A549 (cell line): ENCODE results near the gene PIK3C2B. TPM values are rescaled to one million over a fixed set of nuclear protein-coding genes. Genes with fewer than 3 reads are reported as not detected.

Source experiments
- ATAC-seq, 2 experiments: fragments of 200-7000 bp in 1 of 2; fragments of >200 bp in 1 of 2; cut with Nextera tagmentation in 1 of 2; cut with Tn5 transposase in 1 of 2; 3 replicates each; pipeline versions ENCODE4 v1.8.0 to v1.9.1; 2018 to 2020; ENCODE audit warnings: mild to moderate bottlenecking in 1 of 2, moderate library complexity in 1 of 2
- CTCF ChIA-PET: fragments of 300-600 bp; sonication (Branson Sonifier 250); formaldehyde crosslinking; extraction: SDS; loops from one replicate; lab custom pipeline; 2021; ENCODE audit warnings: antibody characterized with exemption, inconsistent platforms; lab: Yijun Ruan, JAX
- POLR2A ChIA-PET: fragments of 350-600 bp; formaldehyde crosslinking; extraction: SDS; loops from one replicate; lab custom pipeline; 2021; ENCODE audit warnings: antibody characterized with exemption, inconsistent platforms; lab: Yijun Ruan, JAX
- DNase-seq, 2 experiments: peaks; one replicate each; pipeline versions ENCODE4 v3.0.0 to v3.0.0-alpha.2; 2011 to 2016; ENCODE audit warnings: low read depth in 1 of 2, low spot score in 1 of 2
- FAIRE-seq: peaks from 2 replicates; lab custom pipeline; 2011; peaks lifted over from hg19 to GRCh38; lab: Jason Lieb, UNC
- H3K27ac ChIP-seq, 2 experiments: fragments of >200 bp; sonication (Bioruptor Twin); formaldehyde crosslinking; 3 replicates each; pipeline ENCODE4 v1.5.1; 2016 to 2017
- H3K4me1 ChIP-seq: fragments of >200 bp; sonication (Bioruptor Twin); formaldehyde crosslinking; 3 replicates; pipeline ENCODE4 v1.6.1; 2016
- H3K4me2 ChIP-seq: fragments of >200 bp; sonication (Bioruptor Twin); formaldehyde crosslinking; 3 replicates; pipeline ENCODE4 v1.6.1; 2016
- H3K4me3 ChIP-seq: fragments of >200 bp; sonication (Bioruptor Twin); formaldehyde crosslinking; 3 replicates; pipeline ENCODE4 v1.5.1; 2016
- H3K9me3 ChIP-seq: fragments of >200 bp; sonication (Bioruptor Twin); formaldehyde crosslinking; 3 replicates; pipeline ENCODE4 v1.6.1; 2016
- CBX2 ChIP-seq: fragments of 200-600 bp; sonication (generic); IDR thresholded peaks from 2 replicates; pipeline ENCODE4 v1.6.1; 2016; ENCODE audit warnings: low read depth, mild to moderate bottlenecking, borderline replicate concordance
- EHF ChIP-seq: fragments of 250-450 bp; sonication (Bioruptor Pico); IDR thresholded peaks from 2 replicates; pipeline ENCODE4 v1.5.0; 2020; ENCODE audit warnings: mild to moderate bottlenecking
- FOSB ChIP-seq: fragments of 250-450 bp; sonication (Bioruptor Pico); IDR thresholded peaks from 2 replicates; pipeline ENCODE4 v1.5.0; 2020; ENCODE audit warnings: mild to moderate bottlenecking, moderate library complexity
- GATA3 ChIP-seq: IDR thresholded peaks from 2 replicates; pipeline ENCODE4 v1.6.1; 2012; ENCODE audit warnings: borderline replicate concordance
- HOXA7 ChIP-seq: fragments of 250-450 bp; sonication (Bioruptor Pico); IDR thresholded peaks from 2 replicates; pipeline ENCODE4 v1.5.0; 2020; ENCODE audit warnings: mild to moderate bottlenecking, moderate library complexity
- HOXB13 ChIP-seq: fragments of 250-450 bp; sonication (Bioruptor Pico); IDR thresholded peaks from 2 replicates; pipeline ENCODE4 v1.5.0; 2020; ENCODE audit warnings: low read depth, mild to moderate bottlenecking, moderate library complexity
- JUN ChIP-seq, 2 experiments: fragments of >200 bp; sonication (Bioruptor Twin); formaldehyde crosslinking; IDR thresholded peaks; 2 replicates in 1 of 2; 3 replicates in 1 of 2; pipeline ENCODE4 v1.6.1; 2016 to 2017
- JUNB ChIP-seq: fragments of >200 bp; sonication (Bioruptor Twin); formaldehyde crosslinking; IDR thresholded peaks from 2 replicates; pipeline ENCODE4 v1.6.1; 2016
- MAFK ChIP-seq: fragments of 450-650 bp; IDR thresholded peaks from 2 replicates; pipeline ENCODE4 v1.6.1; 2014; ENCODE audit not compliant: partially characterized antibody
- MAX ChIP-seq: IDR thresholded peaks from 2 replicates; pipeline ENCODE4 v1.6.1; 2012
- MAZ ChIP-seq: fragments of 150-350 bp; IDR thresholded peaks from 2 replicates; pipeline ENCODE4 v1.6.1; 2014; ENCODE audit warnings: antibody characterized with exemption, low read depth, low read length, borderline replicate concordance
- NFE2L2 ChIP-seq: fragments of 150-350 bp; conservative IDR thresholded peaks from 2 replicates; pipeline ENCODE4 v1.6.1; 2014; ENCODE audit warnings: low read length
- NPAS2 ChIP-seq: fragments of 250-450 bp; sonication (Bioruptor Pico); IDR thresholded peaks from 2 replicates; pipeline ENCODE4 v1.8.0; 2022; ENCODE audit warnings: mild to moderate bottlenecking, moderate library complexity, borderline replicate concordance
- PBX3 ChIP-seq: IDR thresholded peaks from 2 replicates; pipeline ENCODE4 v1.6.1; 2012
- PHF8 ChIP-seq: fragments of 200-600 bp; sonication (generic); IDR thresholded peaks from 2 replicates; pipeline ENCODE4 v1.6.1; 2016; ENCODE audit warnings: low read depth, mild to moderate bottlenecking, antibody characterized with exemption, moderate library complexity, borderline replicate concordance
- POLR2A ChIP-seq: IDR thresholded peaks from 2 replicates; pipeline ENCODE4 v1.6.1; 2012; ENCODE audit warnings: mild to moderate bottlenecking, low read length
- POLR2AphosphoS2 ChIP-seq: conservative IDR thresholded peaks from 2 replicates; pipeline ENCODE4 v1.6.1; 2012; ENCODE audit warnings: low read length, improper control_type of control experiment, inconsistent platforms
- REST ChIP-seq: fragments of 200-600 bp; sonication (generic); IDR thresholded peaks from 2 replicates; pipeline ENCODE4 v1.6.1; 2016; ENCODE audit warnings: antibody characterized with exemption, mild to moderate bottlenecking, moderate library complexity
- TFCP2L1 ChIP-seq: fragments of 250-450 bp; sonication (Bioruptor Pico); IDR thresholded peaks from 2 replicates; pipeline ENCODE4 v1.5.0; 2021; ENCODE audit warnings: mild to moderate bottlenecking
- ZFP36 ChIP-seq: fragments of 450-650 bp; IDR thresholded peaks from 2 replicates; pipeline ENCODE4 v1.6.1; 2014; ENCODE audit warnings: borderline replicate concordance; ENCODE audit not compliant: partially characterized antibody
- WGBS: methylation state at CpG from one replicate; pipeline ENCODE4 v1.1.6; 2017; ENCODE audit errors: missing lambda C conversion rate; 5-methylcytosine and 5-hydroxymethylcytosine counted together
- polyA plus RNA-seq, 4 experiments: library from polyadenylated mRNA; depleted of rRNA in 3 of 4; stranded (reverse); fragments of >200 nt; fragmentation: RNase III in 1 of 4; extraction: RNeasy Plus Mini Kit Qiagen cat#74134 plus additional on column Dnase treatment in 1 of 4; gene quantifications; 2 replicates in 3 of 4; 3 replicates in 1 of 4; pipeline ENCODE4 v1.2.3, GENCODE V29; 2011 to 2017
- TF ChIP-seq, protein P1 (sequence below): fragments of >200 bp; sonication (Bioruptor Twin); formaldehyde crosslinking; IDR thresholded peaks from 2 replicates; pipeline ENCODE4 v1.6.1; 2016

The PIK3C2B gene
- polyA plus RNA-seq, 2 of the 4 experiments (the other 2 are of a cell fraction): 9.2 to 9.7 TPM

- TF ChIP-seq MAFK (no peak), JUN (IDR thresholded peaks at IDR 0.05) (no peak), NFE2L2 (no peak), PHF8 (no peak)
- TF ChIP-seq, protein P1, sequence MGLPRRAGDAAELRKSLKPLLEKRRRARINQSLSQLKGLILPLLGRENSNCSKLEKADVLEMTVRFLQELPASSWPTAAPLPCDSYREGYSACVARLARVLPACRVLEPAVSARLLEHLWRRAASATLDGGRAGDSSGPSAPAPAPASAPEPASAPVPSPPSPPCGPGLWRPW: no peak
Measured at GRCh38 chr1:204478921-204479320, 15.7 kb downstream of the PIK3C2B start (continued).

GRCh38 chr1:204478172-204478899, 16.3 kb downstream of the PIK3C2B start:
- TF ChIP-seq TFCP2L1: no peak
- TF ChIP-seq EHF: no peak
- TF ChIP-seq HOXA7 (CRISPR knock-in tag): no peak
- no peak for TF ChIP-seq ZFP36
- TF ChIP-seq NPAS2 (CRISPR knock-in tag): no peak
- no peak for TF ChIP-seq POLR2AphosphoS2
- no peak for TF ChIP-seq REST
- FAIRE-seq (no peak), ATAC-seq (peak; percentile 47 to 52; a peak in 3 of 6 replicates), DNase-seq (no peak)
- Histone ChIP-seq H3K9me3 (no peaks in the 10 kb centered on the region), H3K4me2 (no peak overlapping the region), H3K27ac (no peak overlapping the region), H3K4me1 (peaks cover 8% of the 10 kb centered on the region; the same call in 1 of the 3 replicates), H3K4me3 (no peak overlapping the region)
- POLR2A ChIA-PET: no interaction called here
- CTCF ChIA-PET: interaction anchor here (0.6 to 5.9 kb wide), 11 partner anchors 13 to 329 kb away, joined by 3 to 43 read pairs (median 5); partner anchors contain the start of gene PIK3C2B
- WGBS: 91% methylated on average over 7 of the region's 7 CpGs

GRCh38 chr1:204477036-204477740, 17.4 kb downstream of the PIK3C2B start:
- ATAC-seq: no peak; a peak in 1 of 6 replicates
- ChIA-PET CTCF (interaction anchor here (1.0 to 5.9 kb wide), 8 partner anchors 11 to 330 kb away, joined by 3 to 43 read pairs (median 8); partner anchors contain the start of gene PIK3C2B), POLR2A (no interaction called here)

More at GRCh38 chr1:204477036-204477740, 17.4 kb downstream of the PIK3C2B start:
- Histone ChIP-seq H3K4me2 (no peak overlapping the region), H3K27ac (no peak overlapping the region), H3K4me3 (no peak overlapping the region), H3K4me1 (peaks cover 8% of the 10 kb centered on the region; the same call in 1 of the 3 replicates), H3K9me3 (no peaks in the 10 kb centered on the region)
- no peak for DNase-seq
- FAIRE-seq: no peak
- TF ChIP-seq HOXA7 (CRISPR knock-in tag) (no peak), POLR2AphosphoS2 (no peak), HOXB13 (CRISPR knock-in tag) (no peak), FOSB (CRISPR knock-in tag) (no peak), POLR2A (no peak), PHF8 (no peak), NPAS2 (CRISPR knock-in tag) (no peak), MAZ (no peak), JUNB (no peak), GATA3 (no peak), MAX (no peak), PBX3 (no peak), CBX2 (no peak)
- TF ChIP-seq, protein P1: no peak
- 58% methylated on average over 5 of the region's 5 CpGs for WGBS
